Left forelimb (tissue), 1 donor: Measurements from ENCODE around the gene PIM1.

Experiments used
- DNase-seq: peaks from one replicate; pipeline ENCODE4 v3.0.0-alpha.2; 2018; ENCODE audit warnings: low spot score

The PIM1 gene

GRCh38 chr6:37137201-37138090, 32.5 kb upstream of the PIM1 start:
- DNase-seq, result peak; percentile 76

- DNase-seq, result no peak
Measured at GRCh38 chr6:37138856-37139229, 31.1 kb upstream of the PIM1 start.

GRCh38 chr6:37139230-37139962, 30.6 kb upstream of the PIM1 start:
- no peak for DNase-seq

- DNase-seq, result no peak
Measured at GRCh38 chr6:37140145-37140544, 29.8 kb upstream of the PIM1 start.

GRCh38 chr6:37141281-37142049, 28.5 kb upstream of the PIM1 start:
- DNase-seq, result no peak

GRCh38 chr6:37142050-37142614, 27.8 kb upstream of the PIM1 start:
- DNase-seq, result no peak

- DNase-seq, result no peak
Measured at GRCh38 chr6:37143585-37143984, 26.4 kb upstream of the PIM1 start.

GRCh38 chr6:37145443-37145842, 24.5 kb upstream of the PIM1 start:
- DNase-seq, result no peak

- no peak for DNase-seq
Measured at GRCh38 chr6:37146735-37147157, 23.2 kb upstream of the PIM1 start.

GRCh38 chr6:37149745-37150144, 20.2 kb upstream of the PIM1 start:
- DNase-seq, result no peak

- DNase-seq, result no peak
Measured at GRCh38 chr6:37150314-37150713, 19.6 kb upstream of the PIM1 start.

GRCh38 chr6:37155394-37156312, 14.3 kb upstream of the PIM1 start:
- no peak for DNase-seq

- no peak for DNase-seq
Measured at GRCh38 chr6:37158508-37158907, 11.4 kb upstream of the PIM1 start.

- DNase-seq, result no peak
Measured at GRCh38 chr6:37160922-37161778, 8.8 kb upstream of the PIM1 start.

GRCh38 chr6:37162740-37163139, 7.2 kb upstream of the PIM1 start:
- no peak for DNase-seq

- no peak for DNase-seq
Measured at GRCh38 chr6:37168163-37168758, 1.7 kb upstream of the PIM1 start.

GRCh38 chr6:37168811-37169495, 999 bp upstream of the PIM1 start:
- DNase-seq, result no peak

- DNase-seq, result peak; percentile 76
Measured at GRCh38 chr6:37170273-37171200, 585 bp downstream of the PIM1 start.
